GM23248 (cell line): ENCODE data around the gene APOBEC3H. TPM values are rescaled to one million over a fixed set of nuclear protein-coding genes. Genes with fewer than 3 reads are reported as not detected.

ENCODE experiments used
- DNase-seq: peaks from one replicate; pipeline ENCODE4 v3.0.0-alpha.2; 2015
- H2AFZ ChIP-seq: fragments of 200-600 bp; sonication (generic); 2 replicates; pipeline ENCODE4 v1.6.1; 2016; ENCODE audit warnings: antibody characterized with exemption
- H3F3A ChIP-seq: fragments of 200-600 bp; sonication (generic); 2 replicates; pipeline ENCODE4 v1.6.1; 2016; ENCODE audit warnings: mild to moderate bottlenecking, antibody characterized with exemption, mixed run types; ENCODE audit not compliant: insufficient read depth
- H3K27ac ChIP-seq: fragments of 200-600 bp; sonication (generic); 2 replicates; pipeline ENCODE4 v1.5.1; 2016; ENCODE audit warnings: mild to moderate bottlenecking
- H3K27me3 ChIP-seq: fragments of 200-600 bp; sonication (generic); replicated peaks from 2 replicates; pipeline ENCODE4 v1.6.1; 2016; ENCODE audit warnings: mild to moderate bottlenecking; ENCODE audit not compliant: insufficient read depth
- H3K36me3 ChIP-seq: fragments of 200-600 bp; sonication (generic); 2 replicates; pipeline ENCODE4 v1.6.1; 2016; ENCODE audit warnings: low read depth, mild to moderate bottlenecking
- H3K4me1 ChIP-seq: fragments of 200-600 bp; sonication (generic); 2 replicates; pipeline ENCODE4 v1.6.1; 2016; ENCODE audit warnings: mild to moderate bottlenecking; ENCODE audit not compliant: insufficient read depth
- H3K4me2 ChIP-seq: fragments of 200-600 bp; sonication (generic); one replicate; pipeline ENCODE4 v1.6.1; 2016; ENCODE audit warnings: mild to moderate bottlenecking; ENCODE audit not compliant: unreplicated experiment
- H3K4me3 ChIP-seq: fragments of 200-600 bp; sonication (generic); 2 replicates; pipeline ENCODE4 v1.5.1; 2016; ENCODE audit warnings: mild to moderate bottlenecking
- H3K79me2 ChIP-seq: fragments of 200-600 bp; sonication (generic); 2 replicates; pipeline ENCODE4 v1.6.1; 2016; ENCODE audit warnings: mild to moderate bottlenecking; ENCODE audit not compliant: insufficient read depth
- H3K9ac ChIP-seq: fragments of 200-600 bp; sonication (generic); 2 replicates; pipeline ENCODE4 v1.6.1; 2016; ENCODE audit warnings: mild to moderate bottlenecking
- H3K9me2 ChIP-seq: fragments of 200-600 bp; sonication (generic); 2 replicates; pipeline ENCODE4 v1.6.1; 2016; ENCODE audit warnings: mixed run types, mild to moderate bottlenecking, moderate library complexity; ENCODE audit not compliant: insufficient read depth
- H3K9me3 ChIP-seq: fragments of 200-600 bp; sonication (generic); one replicate; pipeline ENCODE4 v1.6.1; 2017; ENCODE audit warnings: low read depth
- H4K20me1 ChIP-seq: fragments of 200-600 bp; sonication (generic); 2 replicates; pipeline ENCODE4 v1.6.0; 2016; ENCODE audit not compliant: insufficient read depth
- EZH2 ChIP-seq: fragments of 200-600 bp; sonication (generic); IDR thresholded peaks from 2 replicates; pipeline ENCODE4 v1.6.1; 2018; ENCODE audit warnings: antibody characterized with exemption, mild to moderate bottlenecking; ENCODE audit not compliant: insufficient read depth, poor library complexity, severe bottlenecking
- EZH2phosphoT487 ChIP-seq: fragments of 200-600 bp; sonication (generic); IDR thresholded peaks from 2 replicates; pipeline ENCODE4 v1.6.1; 2018; ENCODE audit warnings: antibody characterized with exemption, moderate library complexity, mild to moderate bottlenecking, low read depth; ENCODE audit not compliant: insufficient read depth
- WGBS, 2 experiments: methylation state at CpG; one replicate each; pipeline ENCODE4 v1.1.6; 2015 to 2017; ENCODE audit warnings: low lambda C conversion rate in 2 of 2, low coverage in 1 of 2; ENCODE audit errors: missing lambda C conversion rate in 2 of 2; 5-methylcytosine and 5-hydroxymethylcytosine counted together
- in situ Hi-C: fragments of 300-500 bp; cut with MboI; formaldehyde crosslinking; loops from 2 replicates; pipeline ENCODE4 v1.15.0; 2020
- polyA plus RNA-seq: library from polyadenylated mRNA; unstranded; fragments of >200 nt; fragmentation: Nextera tagmentation; extraction: Ambion mirVana; gene quantifications from 2 replicates; pipeline ENCODE4 v1.2.1, GENCODE V29; 2016
- total RNA-seq: library from RNA; depleted of rRNA; stranded (reverse); fragments of >200 nt; shearing (Covaris generic); gene quantifications from 2 replicates; pipeline ENCODE4 v1.2.3, GENCODE V29; 2014

Gene APOBEC3H
- total and polyA plus RNA-seq, 2 experiments from 2014 or later = not detected

- Histone ChIP-seq H3K9ac (no peak overlapping the region), H3K27me3 (no peaks in the 10 kb centered on the region), H3F3A (no peaks in the 10 kb centered on the region), H3K4me1 (no peaks in the 10 kb centered on the region), H3K4me2 (no peak overlapping the region), H3K4me3 (no peak overlapping the region), H3K9me3 (no peaks in the 10 kb centered on the region), H2AFZ (no peak overlapping the region), H4K20me1 (no peaks in the 10 kb centered on the region), H3K27ac (no peak overlapping the region), H3K36me3 (no peaks in the 10 kb centered on the region), H3K9me2 (no peaks in the 10 kb centered on the region), H3K79me2 (no peaks in the 10 kb centered on the region)
- no peak for DNase-seq
- WGBS, 2 experiments = 91 to 95% methylated on average over 17 of the region's 17 CpGs
- in situ Hi-C loops = loop anchor here (10.0 kb wide), 1 partner anchor 108 kb away; the partner anchor contains the start of gene APOBEC3C
- TF ChIP-seq EZH2phosphoT487 (no peak), EZH2 (no peak)
Observed at GRCh38 chr22:39122772-39123470, 25.9 kb downstream of the APOBEC3H start.

GRCh38 chr22:39123751-39124581 lies 26.9 kb downstream of the APOBEC3H start:
- no peak overlapping the region for H3K9ac ChIP-seq
- no peaks in the 10 kb centered on the region for H3K36me3 ChIP-seq

GRCh38 chr22:39125622-39126021 lies 28.6 kb downstream of the APOBEC3H start:
- no peak overlapping the region for H2AFZ ChIP-seq
- TF ChIP-seq EZH2phosphoT487 (no peak), EZH2 (no peak)
- H3K79me2 ChIP-seq = no peaks in the 10 kb centered on the region
- no peaks in the 10 kb centered on the region for H3K4me1 ChIP-seq
- H3K36me3 ChIP-seq = no peaks in the 10 kb centered on the region
- no peaks in the 10 kb centered on the region for H4K20me1 ChIP-seq
- H3F3A ChIP-seq = no peaks in the 10 kb centered on the region
- in situ Hi-C loops = loop anchor here (10.0 kb wide), 1 partner anchor 111 kb away; the partner anchor contains the start of gene APOBEC3C
- no peak overlapping the region for H3K4me3 ChIP-seq
- no peaks in the 10 kb centered on the region for H3K9me2 ChIP-seq
- no peak overlapping the region for H3K27ac ChIP-seq
- no peak overlapping the region for H3K4me2 ChIP-seq
- 74 to 85% methylated on average over 5 of the region's 5 CpGs for WGBS, 2 experiments
- no peak for DNase-seq
- no peaks in the 10 kb centered on the region for H3K27me3 ChIP-seq
- no peak overlapping the region for H3K9ac ChIP-seq
- no peaks in the 10 kb centered on the region for H3K9me3 ChIP-seq

More at GRCh38 chr22:39123751-39124581, 26.9 kb downstream of the APOBEC3H start:
- in situ Hi-C loops = loop anchor here (10.0 kb wide), 1 partner anchor 109 kb away; the partner anchor contains the start of gene APOBEC3C
- no peaks in the 10 kb centered on the region for H3K79me2 ChIP-seq
- TF ChIP-seq EZH2 (no peak), EZH2phosphoT487 (no peak)
- H3K9me2 ChIP-seq = no peaks in the 10 kb centered on the region
- no peaks in the 10 kb centered on the region for H3K4me1 ChIP-seq
- H2AFZ ChIP-seq = no peak overlapping the region
- no peaks in the 10 kb centered on the region for H3K27me3 ChIP-seq
- no peaks in the 10 kb centered on the region for H3K9me3 ChIP-seq
- no peaks in the 10 kb centered on the region for H3F3A ChIP-seq
- H3K4me3 ChIP-seq = no peak overlapping the region
- 24 to 25% methylated on average over 15 to 33 of the region's 33 CpGs for WGBS, 2 experiments
- H3K4me2 ChIP-seq = no peak overlapping the region
- no peaks in the 10 kb centered on the region for H4K20me1 ChIP-seq
- no peak overlapping the region for H3K27ac ChIP-seq
- DNase-seq = no peak

- H3K4me2 ChIP-seq = no peak overlapping the region
- H3F3A ChIP-seq = no peaks in the 10 kb centered on the region
- no peaks in the 10 kb centered on the region for H3K4me1 ChIP-seq
- no peak for DNase-seq
- H3K79me2 ChIP-seq = no peaks in the 10 kb centered on the region
- no peak overlapping the region for H2AFZ ChIP-seq
- no peak overlapping the region for H3K4me3 ChIP-seq
- no peak overlapping the region for H3K9ac ChIP-seq
- in situ Hi-C loops = loop anchor here (10.0 kb wide), 1 partner anchor 114 kb away; the partner anchor contains the start of gene APOBEC3C
- 85 to 91% methylated on average over 6 of the region's 6 CpGs for WGBS, 2 experiments
- no peaks in the 10 kb centered on the region for H3K27me3 ChIP-seq
- no peaks in the 10 kb centered on the region for H3K9me3 ChIP-seq
- no peaks in the 10 kb centered on the region for H3K9me2 ChIP-seq
- H3K27ac ChIP-seq = no peak overlapping the region
- no peaks in the 10 kb centered on the region for H4K20me1 ChIP-seq
- TF ChIP-seq EZH2phosphoT487 = no peak
- no peak for TF ChIP-seq EZH2
- no peaks in the 10 kb centered on the region for H3K36me3 ChIP-seq
Observed at GRCh38 chr22:39128508-39128907, 31.5 kb downstream of the APOBEC3H start.
